H9 (cell line): ENCODE data around the gene FYCO1. TPM values are rescaled to one million over a fixed set of nuclear protein-coding genes. Genes with fewer than 3 reads are reported as not detected.

Experiments
- DNase-seq: peaks from one replicate; pipeline ENCODE4 v3.0.0-alpha.2; 2017
- H2AFZ ChIP-seq: one replicate; pipeline ENCODE4 v1.6.1; 2013; ENCODE audit warnings: mild to moderate bottlenecking, low read length, control low read depth, moderate library complexity
- H2AK5ac ChIP-seq: 2 replicates; pipeline ENCODE4 v1.6.1; 2013; ENCODE audit warnings: low read length, control low read depth, mixed read lengths; ENCODE audit not compliant: insufficient read length
- H2BK120ac ChIP-seq: one replicate; pipeline ENCODE4 v1.6.1; 2013; ENCODE audit warnings: low read depth, mild to moderate bottlenecking, low read length, control low read depth, inconsistent platforms; ENCODE audit not compliant: poor library complexity, severe bottlenecking
- H2BK12ac ChIP-seq: 2 replicates; pipeline ENCODE4 v1.6.1; 2013; ENCODE audit warnings: low read length, control low read depth, mixed read lengths, low read depth; ENCODE audit not compliant: insufficient read length
- H2BK15ac ChIP-seq: 2 replicates; pipeline ENCODE4 v1.6.1; 2013; ENCODE audit warnings: low read depth, low read length, control low read depth
- H2BK20ac ChIP-seq: one replicate; pipeline ENCODE4 v1.6.1; 2013; ENCODE audit warnings: low read depth, mild to moderate bottlenecking, low read length, control low read depth, inconsistent platforms; ENCODE audit not compliant: poor library complexity, severe bottlenecking
- H2BK5ac ChIP-seq: 2 replicates; pipeline ENCODE4 v1.6.1; 2013; ENCODE audit warnings: low read length, control low read depth, mixed read lengths; ENCODE audit not compliant: insufficient read length
- H3K14ac ChIP-seq: 2 replicates; pipeline ENCODE4 v1.6.1; 2013; ENCODE audit warnings: low read length, control low read depth; ENCODE audit not compliant: insufficient read depth
- H3K18ac ChIP-seq: 2 replicates; pipeline ENCODE4 v1.6.1; 2013; ENCODE audit warnings: low read depth, mild to moderate bottlenecking, mixed read lengths, low read length, control low read depth; ENCODE audit not compliant: insufficient read length
- H3K23ac ChIP-seq: 2 replicates; pipeline ENCODE4 v1.6.1; 2013; ENCODE audit warnings: low read length, control low read depth, mixed read lengths, low read depth; ENCODE audit not compliant: insufficient read length
- H3K23me2 ChIP-seq: 2 replicates; pipeline ENCODE4 v1.6.1; 2013; ENCODE audit warnings: low read depth, mild to moderate bottlenecking, mixed read lengths, low read length, control low read depth; ENCODE audit not compliant: insufficient read length, poor library complexity, severe bottlenecking
- H3K27ac ChIP-seq: 2 replicates; pipeline ENCODE4 v1.5.1; 2013; ENCODE audit warnings: low read length, control low read depth, mixed read lengths, low read depth; ENCODE audit not compliant: insufficient read length
- H3K27me3 ChIP-seq: 2 replicates; pipeline ENCODE4 v1.6.1; 2013; ENCODE audit warnings: low read length, control low read depth, inconsistent platforms; ENCODE audit not compliant: insufficient read depth
- H3K4ac ChIP-seq: 2 replicates; pipeline ENCODE4 v1.6.1; 2013; ENCODE audit warnings: low read depth, mild to moderate bottlenecking, control low read depth, inconsistent platforms, low read length, moderate library complexity
- H3K4me1 ChIP-seq: 2 replicates; pipeline ENCODE4 v1.6.1; 2013; ENCODE audit warnings: low read length, control low read depth, inconsistent platforms; ENCODE audit not compliant: insufficient read depth
- H3K4me2 ChIP-seq: 2 replicates; pipeline ENCODE4 v1.6.1; 2013; ENCODE audit warnings: low read length, control low read depth, mixed read lengths; ENCODE audit not compliant: insufficient read length, insufficient read depth
- H3K56ac ChIP-seq: 2 replicates; pipeline ENCODE4 v1.6.1; 2013; ENCODE audit warnings: low read depth, mild to moderate bottlenecking, mixed read lengths, low read length, control low read depth; ENCODE audit not compliant: insufficient read length
- H3K79me1 ChIP-seq: 2 replicates; pipeline ENCODE4 v1.6.1; 2013; ENCODE audit warnings: low read depth, mild to moderate bottlenecking, moderate library complexity, low read length, control low read depth, inconsistent platforms; ENCODE audit not compliant: insufficient read depth, poor library complexity, severe bottlenecking
- H3K79me2 ChIP-seq: 2 replicates; pipeline ENCODE4 v1.6.1; 2013; ENCODE audit warnings: low read length, control low read depth, inconsistent platforms; ENCODE audit not compliant: insufficient read depth
- H3K9ac ChIP-seq: 2 replicates; pipeline ENCODE4 v1.6.1; 2013; ENCODE audit warnings: low read length, control low read depth, mixed read lengths; ENCODE audit not compliant: insufficient read length; ENCODE audit errors: extremely low read depth
- H3K9me3 ChIP-seq: one replicate; pipeline ENCODE4 v1.6.1; 2013; ENCODE audit warnings: low read depth, low read length, inconsistent platforms; ENCODE audit not compliant: control insufficient read depth
- H3T11ph ChIP-seq: one replicate; pipeline ENCODE4 v1.6.1; 2013; ENCODE audit warnings: mild to moderate bottlenecking, low read length, control low read depth, inconsistent platforms
- H4K20me1 ChIP-seq: one replicate; pipeline ENCODE4 v1.6.1; 2013; ENCODE audit not compliant: control insufficient read depth, insufficient read length, insufficient read depth
- H4K5ac ChIP-seq: 2 replicates; pipeline ENCODE4 v1.6.1; 2013; ENCODE audit warnings: low read depth, mild to moderate bottlenecking, mixed read lengths, low read length, control low read depth; ENCODE audit not compliant: insufficient read length
- H4K8ac ChIP-seq: replicated peaks from 2 replicates; pipeline ENCODE4 v1.6.1; 2013; ENCODE audit warnings: low read length, control low read depth, mixed read lengths, low read depth; ENCODE audit not compliant: insufficient read length
- H4K91ac ChIP-seq: 2 replicates; pipeline ENCODE4 v1.6.1; 2013; ENCODE audit warnings: low read depth, mild to moderate bottlenecking, moderate library complexity, mixed read lengths, low read length, control low read depth; ENCODE audit not compliant: insufficient read length
- H3K27ac Mint-ChIP-seq, 3 experiments: 2 replicates in 2 of 3; 3 replicates in 1 of 3; pipeline ENCODE4 v1.8.0; 2020 to 2021; ENCODE audit warnings: mixed read lengths in 3 of 3, mild to moderate bottlenecking in 1 of 3, moderate library complexity in 1 of 3
- H3K27me3 Mint-ChIP-seq: 2 replicates; pipeline ENCODE4 v1.8.0; 2021; ENCODE audit warnings: low read depth, mild to moderate bottlenecking, moderate library complexity, mixed read lengths
- H3K36me3 Mint-ChIP-seq, 3 experiments: 2 replicates in 2 of 3; 3 replicates in 1 of 3; pipeline ENCODE4 v1.8.0; 2020 to 2021; ENCODE audit warnings: low read depth in 3 of 3, mixed read lengths in 3 of 3; ENCODE audit not compliant: insufficient read depth in 1 of 3
- H3K4me1 Mint-ChIP-seq, 2 experiments: 2 replicates each; pipeline ENCODE4 v1.8.0; 2020; ENCODE audit warnings: mixed read lengths in 2 of 2
- H3K4me3 Mint-ChIP-seq, 2 experiments: 2 replicates in 1 of 2; 3 replicates in 1 of 2; pipeline ENCODE4 v1.8.0; 2020 to 2021; ENCODE audit warnings: mild to moderate bottlenecking in 2 of 2, mixed read lengths in 2 of 2, moderate library complexity in 1 of 2
- H3K9me3 Mint-ChIP-seq, 2 experiments: 2 replicates in 1 of 2; 3 replicates in 1 of 2; pipeline ENCODE4 v1.8.0; 2020; ENCODE audit warnings: mild to moderate bottlenecking in 2 of 2, mixed read lengths in 2 of 2, moderate library complexity in 1 of 2
- CTCF ChIP-seq: fragments of 200-600 bp; sonication (generic); conservative IDR thresholded peaks from 3 replicates; pipeline ENCODE4 v1.8.0; 2021; ENCODE audit warnings: antibody characterized with exemption, mild to moderate bottlenecking
- WGBS: extraction: QIAGEN DNeasy Blood & Tissue Kit; methylation state at CpG from one replicate; pipeline ENCODE4 v1.1.7; 2013; ENCODE audit warnings: missing lambda C conversion rate, low lambda C conversion rate, mixed read lengths; ENCODE audit not compliant: insufficient read length; ENCODE audit errors: extremely low coverage; 5-methylcytosine and 5-hydroxymethylcytosine counted together
- total RNA-seq: library from RNA; stranded (reverse); gene quantifications from 2 replicates; pipeline ENCODE4 v1.2.1, GENCODE V29; 2021

FYCO1 gene
- total RNA-seq, 1 experiment from 2014 or later: 10.4 TPM

- Histone ChIP-seq H2BK15ac (no peak overlapping the region), H3K79me2 (no peaks in the 10 kb centered on the region), H2AFZ (no peak overlapping the region), H4K20me1 (no peaks in the 10 kb centered on the region), H3K27ac (no peak overlapping the region), H4K8ac (no peak overlapping the region), H3T11ph (no peak overlapping the region), H2AK5ac (no peak overlapping the region), H2BK5ac (no peak overlapping the region), H3K23me2 (no peaks in the 10 kb centered on the region), H3K4me1 (no peaks in the 10 kb centered on the region), H3K9ac (no peak overlapping the region), H3K4me2 (no peak overlapping the region), H3K23ac (no peak overlapping the region), H3K18ac (no peak overlapping the region), H4K5ac (no peak overlapping the region), H3K4ac (no peak overlapping the region), H2BK12ac (no peak overlapping the region), H2BK120ac (no peak overlapping the region), H4K91ac (no peak overlapping the region), H2BK20ac (no peak overlapping the region), H3K9me3 (no peaks in the 10 kb centered on the region), H3K56ac (no peak overlapping the region), H3K27me3 (no peaks in the 10 kb centered on the region), H3K79me1 (no peaks in the 10 kb centered on the region), H3K14ac (no peak overlapping the region)
- Mint-ChIP-seq H3K27me3 (no peaks in the 10 kb centered on the region), H3K36me3 (peaks cover 15 to 77% (median 76%) of the 10 kb centered on the region in 3 experiments; a peak in 6 of 7 replicates), H3K4me3 (no peak overlapping the region), H3K4me1 (no peaks in the 10 kb centered on the region), H3K9me3 (no peaks in the 10 kb centered on the region), H3K27ac (no peak overlapping the region; a peak in 1 of 7 replicates)
- no CpG with 5 or more reads among the region's 4 CpGs for WGBS
- no peak for TF ChIP-seq CTCF
- no peak for DNase-seq
These were observed 42.1 kb downstream of the FYCO1 start for GRCh38 chr3:45953536-45953935.
